CD8-positive, alpha-beta memory T cell (primary cell): Measurements from ENCODE around the gene VWA7. TPM values are rescaled to one million over a fixed set of nuclear protein-coding genes. Genes with fewer than 3 reads are reported as not detected.
"Not testable (repeated sequence)": the region's sequence is repeated elsewhere in the genome, so short reads cannot be mapped to it uniquely, and the experiment has no call there.

Experiments
- CTCF ChIA-PET: fragments of 350-600 bp; sonication (Branson Sonifier 250); formaldehyde crosslinking; loops from one replicate; lab custom pipeline; 2021; ENCODE audit warnings: antibody characterized with exemption; lab: Charles Lee
- POLR2A ChIA-PET: fragments of 350-600 bp; sonication (Branson Sonifier 250); formaldehyde crosslinking; loops from one replicate; lab custom pipeline; 2021; ENCODE audit warnings: antibody characterized with exemption; lab: Charles Lee
- DNase-seq, 5 donors: peaks; one replicate each; pipeline versions ENCODE4 v3.0.0 to v3.0.0-alpha.2; 2020 to 2022; ENCODE audit warnings: mixed read lengths in 1 of 5
- H3K27ac ChIP-seq: one replicate; pipeline ENCODE4 v1.7.0; 2013; ENCODE audit warnings: low read depth, mild to moderate bottlenecking, low read length, moderate library complexity
- H3K27me3 ChIP-seq: 2 replicates; pipeline ENCODE4 v1.7.0; 2013; ENCODE audit warnings: low read length, mild to moderate bottlenecking; ENCODE audit not compliant: insufficient read depth, poor library complexity, severe bottlenecking
- H3K36me3 ChIP-seq: 2 replicates; pipeline ENCODE4 v1.7.0; 2013; ENCODE audit warnings: mild to moderate bottlenecking, low read length, moderate library complexity; ENCODE audit not compliant: insufficient read depth
- H3K4me1 ChIP-seq: 2 replicates; pipeline ENCODE4 v1.7.0; 2013; ENCODE audit warnings: mild to moderate bottlenecking, low read length, moderate library complexity; ENCODE audit not compliant: insufficient read depth
- H3K4me3 ChIP-seq: 2 replicates; pipeline ENCODE4 v1.7.0; 2013; ENCODE audit warnings: mild to moderate bottlenecking, low read length
- H3K9me3 ChIP-seq: 2 replicates; pipeline ENCODE4 v1.7.0; 2013; ENCODE audit warnings: mild to moderate bottlenecking, low read length
- H3K27ac Mint-ChIP-seq, 8 donors: one replicate each; pipeline ENCODE4 v1.8.0; 2020 to 2021; ENCODE audit warnings: mixed read lengths in 8 of 8, mild to moderate bottlenecking in 6 of 8, inconsistent platforms in 3 of 8, moderate library complexity in 3 of 8
- H3K27me3 Mint-ChIP-seq, 2 donors: one replicate each; pipeline ENCODE4 v1.8.0; 2020 to 2021; ENCODE audit warnings: mixed read lengths in 2 of 2, mild to moderate bottlenecking in 1 of 2, moderate library complexity in 1 of 2
- H3K36me3 Mint-ChIP-seq, 3 donors: one replicate each; pipeline ENCODE4 v1.8.0; 2020 to 2021; ENCODE audit warnings: mixed read lengths in 3 of 3, inconsistent platforms in 1 of 3, mild to moderate bottlenecking in 1 of 3
- H3K4me1 Mint-ChIP-seq, 3 donors: one replicate each; pipeline ENCODE4 v1.8.0; 2020 to 2021; ENCODE audit warnings: mixed read lengths in 3 of 3, inconsistent platforms in 1 of 3, mild to moderate bottlenecking in 1 of 3
- H3K4me3 Mint-ChIP-seq, 7 donors: one replicate each; pipeline ENCODE4 v1.8.0; 2020 to 2021; ENCODE audit warnings: mixed read lengths in 7 of 7, mild to moderate bottlenecking in 6 of 7, moderate library complexity in 4 of 7, inconsistent platforms in 2 of 7
- H3K9me3 Mint-ChIP-seq, 5 donors: one replicate each; pipeline ENCODE4 v1.8.0; 2020 to 2022; ENCODE audit warnings: mixed read lengths in 5 of 5, mild to moderate bottlenecking in 3 of 5, moderate library complexity in 2 of 5, inconsistent platforms in 1 of 5
- polyA plus RNA-seq: library from polyadenylated mRNA; unstranded; fragments of 300-500 nt; fragmentation: Illumina TruSeq; gene quantifications from one replicate; pipeline ENCODE4 v1.2.3, GENCODE V29; 2021
- total RNA-seq, 2 experiments: library from RNA; stranded (reverse); gene quantifications; one replicate each; pipeline ENCODE4 v1.2.3, GENCODE V29; 2021

VWA7 gene
- total and polyA plus RNA-seq, 3 experiments from 2014 or later: 1.4 to 2.5 (median 1.7) TPM

GRCh38 chr6:31799781-31800180, 22.7 kb upstream of the VWA7 start:
- no peaks in the 10 kb centered on the region for H3K27me3 ChIP-seq
- no peak for DNase-seq
- no peak overlapping the region for H3K4me3 ChIP-seq
- POLR2A ChIA-PET: interaction anchor here (0.5 kb wide), 1 partner anchor 385 kb away, joined by 7 read pairs; no protein-coding TSS in a partner anchor
- CTCF ChIA-PET: interaction anchor here (2.0 to 2.8 kb wide), 3 partner anchors 18 to 70 kb away, joined by 5 to 9 read pairs (median 7); no protein-coding TSS in a partner anchor
- H3K27ac ChIP-seq: no peak overlapping the region
- peaks cover 32% of the 10 kb centered on the region for H3K4me1 ChIP-seq
- Mint-ChIP-seq H3K9me3 (no peaks in the 10 kb centered on the region), H3K36me3 (peaks cover 0 to 24% (median 2%) of the 10 kb centered on the region in 3 donors), H3K4me1 (peaks cover 18 to 45% (median 24%) of the 10 kb centered on the region in 3 donors), H3K27me3 (no peaks in the 10 kb centered on the region), H3K4me3 (no peak overlapping the region), H3K27ac (peak overlapping the region in 1 of 8 donors; percentile 10)
- peaks cover 4% of the 10 kb centered on the region for H3K36me3 ChIP-seq
- no peaks in the 10 kb centered on the region for H3K9me3 ChIP-seq

GRCh38 chr6:31797588-31797987, 20.5 kb upstream of the VWA7 start:
- peaks cover 46% of the 10 kb centered on the region for H3K4me1 ChIP-seq
- H3K27ac ChIP-seq: no peak overlapping the region
- H3K36me3 ChIP-seq: no peaks in the 10 kb centered on the region
- no peaks in the 10 kb centered on the region for H3K9me3 Mint-ChIP-seq
- no peaks in the 10 kb centered on the region for H3K27me3 ChIP-seq
- H3K36me3 Mint-ChIP-seq: peaks cover 0 to 20% (median 2%) of the 10 kb centered on the region in 3 donors
- no peaks in the 10 kb centered on the region for H3K9me3 ChIP-seq
- peak overlapping the region; percentile 52 to 87 (median 69) for H3K4me3 Mint-ChIP-seq
- CTCF ChIA-PET: interaction anchor here (1.6 to 3.5 kb wide), 4 partner anchors 8 to 28 kb away, joined by 3 to 21 read pairs (median 10); partner anchors contain the start of gene LSM2
- H3K4me3 ChIP-seq: peak overlapping the region; percentile 41
- peak overlapping the region; percentile 85 to 95 (median 93) for H3K27ac Mint-ChIP-seq
- H3K27me3 Mint-ChIP-seq: no peaks in the 10 kb centered on the region
- DNase-seq: peak in 2 of 5 donors; percentile 14 to 39
- POLR2A ChIA-PET: no interaction called here
- H3K4me1 Mint-ChIP-seq: peaks cover 29 to 50% (median 35%) of the 10 kb centered on the region in 3 donors

- Histone ChIP-seq H3K9me3 (no peaks in the 10 kb centered on the region), H3K27ac (no peak overlapping the region), H3K27me3 (no peaks in the 10 kb centered on the region), H3K4me1 (peaks cover 46% of the 10 kb centered on the region), H3K36me3 (no peaks in the 10 kb centered on the region), H3K4me3 (no peak overlapping the region)
- Mint-ChIP-seq H3K27me3 (no peaks in the 10 kb centered on the region), H3K27ac (peak overlapping the region; percentile 85 to 99 (median 94)), H3K9me3 (no peaks in the 10 kb centered on the region), H3K4me3 (peak overlapping the region; percentile 49 to 97 (median 63)), H3K4me1 (peaks cover 32 to 54% (median 35%) of the 10 kb centered on the region in 3 donors), H3K36me3 (peaks cover 0 to 24% (median 2%) of the 10 kb centered on the region in 3 donors)
- DNase-seq: no peak
- ChIA-PET POLR2A (interaction anchor here (1.3 to 1.5 kb wide), 2 partner anchors 18 to 21 kb away, joined by 3 to 8 read pairs; partner anchors contain the start of genes HSPA1A and HSPA1L), CTCF (interaction anchor here (1.2 to 3.5 kb wide), 6 partner anchors 10 to 34 kb away, joined by 4 to 21 read pairs (median 10); partner anchors contain the start of gene LSM2)
Measured at GRCh38 chr6:31796993-31797385, 19.9 kb upstream of the VWA7 start.

DNA sequence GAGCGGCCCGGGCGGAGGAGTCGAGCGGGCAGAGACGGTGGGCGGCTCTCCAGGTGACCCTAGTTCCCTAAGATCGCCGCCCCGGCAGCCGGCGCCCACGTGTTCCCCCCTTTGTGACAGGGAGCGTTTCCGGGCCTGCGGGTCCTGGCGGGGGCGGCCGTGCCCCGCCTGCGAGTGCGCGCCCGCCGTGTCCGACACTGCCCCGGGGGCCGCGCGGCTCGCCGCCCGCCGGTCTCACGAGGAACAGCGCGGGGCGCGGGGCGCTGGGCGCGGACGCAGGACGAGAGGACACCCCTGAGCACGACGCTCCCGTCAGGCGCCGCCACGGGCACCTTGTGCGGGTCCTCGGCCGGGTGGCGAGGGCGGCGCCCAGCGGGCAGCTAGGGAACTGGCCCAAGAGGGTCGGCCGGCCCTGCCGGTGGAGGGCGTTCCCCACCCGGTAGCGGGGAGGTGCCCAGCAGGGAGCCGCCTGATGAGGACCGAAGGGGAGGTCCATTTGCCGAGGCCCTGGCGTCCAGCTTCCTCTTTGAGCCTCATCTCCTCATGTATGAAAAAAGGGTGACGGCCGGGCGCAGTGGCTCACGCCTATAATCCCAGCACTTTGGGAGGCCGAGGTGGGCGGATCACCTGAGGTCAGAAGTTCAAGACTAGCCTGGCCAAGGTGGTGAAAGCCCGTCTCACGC, 18.6 kb upstream of the VWA7 start, which contains the start of gene VARS1:
VARS1 (minus strand) TSS at position 137 of the 683 bp plus-strand sequence. CDS start 535 bp downstream, outside the sequence.
- Histone ChIP-seq H3K36me3 (peaks cover 2% of the 10 kb centered on the region), H3K4me1 (peaks cover 46% of the 10 kb centered on the region), H3K4me3 (peak within 1 kb of the TSS; percentile 82), H3K27me3 (no peaks in the 10 kb centered on the region), H3K9me3 (no peaks in the 10 kb centered on the region), H3K27ac (peak within 1 kb of the TSS; percentile 87)
- ChIA-PET CTCF (interaction anchor here (0.7 to 3.5 kb wide), 12 partner anchors 11 to 144 kb away, joined by 3 to 21 read pairs (median 6); partner anchors contain the start of genes DDAH2, LSM2 and MSH5), POLR2A (interaction anchor here (0.6 to 1.8 kb wide), 11 partner anchors 11 to 396 kb away, joined by 3 to 18 read pairs (median 4); partner anchors contain the start of genes ABHD16A, HSPA1A, HSPA1B and HSPA1L)
- Mint-ChIP-seq H3K9me3 (no peaks in the 10 kb centered on the region), H3K4me1 (peaks cover 34 to 59% (median 40%) of the 10 kb centered on the region in 3 donors), H3K4me3 (peak within 1 kb of the TSS; percentile 89 to 99 (median 94)), H3K36me3 (peaks cover under 1 to 24% (median 2%) of the 10 kb centered on the region in 3 donors), H3K27me3 (no peaks in the 10 kb centered on the region), H3K27ac (peak within 1 kb of the TSS; percentile 85 to 99 (median 98))
- DNase-seq: peak; percentile 77 to 90 (median 84)

- no peak for DNase-seq
- Histone ChIP-seq H3K36me3 (peaks cover 4% of the 10 kb centered on the region), H3K4me1 (peaks cover 46% of the 10 kb centered on the region), H3K27ac (peak overlapping the region; percentile 87), H3K4me3 (peak overlapping the region; percentile 82), H3K27me3 (no peaks in the 10 kb centered on the region), H3K9me3 (no peaks in the 10 kb centered on the region)
- peaks cover 36 to 62% (median 40%) of the 10 kb centered on the region in 3 donors for H3K4me1 Mint-ChIP-seq
- POLR2A ChIA-PET: interaction anchor here (0.6 to 1.8 kb wide), 7 partner anchors 12 to 395 kb away, joined by 3 to 18 read pairs (median 4); partner anchors contain the start of genes ABHD16A, HSPA1B and LSM2
- no peaks in the 10 kb centered on the region for H3K27me3 Mint-ChIP-seq
- peak overlapping the region; percentile 89 to 99 (median 94) for H3K4me3 Mint-ChIP-seq
- peaks cover 3 to 28% (median 5%) of the 10 kb centered on the region in 3 donors for H3K36me3 Mint-ChIP-seq
- CTCF ChIA-PET: interaction anchor here (0.9 to 3.5 kb wide), 8 partner anchors 10 to 66 kb away, joined by 3 to 21 read pairs (median 12); partner anchors contain the start of genes DDAH2, LSM2 and MSH5
- no peaks in the 10 kb centered on the region for H3K9me3 Mint-ChIP-seq
- H3K27ac Mint-ChIP-seq: peak overlapping the region; percentile 65 to 99 (median 98)
Measured at GRCh38 chr6:31794866-31795615, 17.9 kb upstream of the VWA7 start.

GRCh38 chr6:31794294-31794865, 17.3 kb upstream of the VWA7 start:
- Histone ChIP-seq H3K9me3 (no peaks in the 10 kb centered on the region), H3K27ac (peak overlapping the region; percentile 87), H3K36me3 (peaks cover 4% of the 10 kb centered on the region), H3K27me3 (no peaks in the 10 kb centered on the region), H3K4me3 (peak overlapping the region; percentile 82), H3K4me1 (peaks cover 46% of the 10 kb centered on the region)
- peak overlapping the region; percentile 65 to 96 (median 88) for H3K27ac Mint-ChIP-seq
- peaks cover 3 to 31% (median 5%) of the 10 kb centered on the region in 3 donors for H3K36me3 Mint-ChIP-seq
- no peaks in the 10 kb centered on the region for H3K27me3 Mint-ChIP-seq
- POLR2A ChIA-PET: interaction anchor here (0.7 to 1.8 kb wide), 2 partner anchors 12 to 64 kb away, joined by 4 to 18 read pairs; partner anchors contain the start of gene LSM2
- peaks cover 38 to 62% (median 40%) of the 10 kb centered on the region in 3 donors for H3K4me1 Mint-ChIP-seq
- CTCF ChIA-PET: interaction anchor here (0.9 to 3.5 kb wide), 5 partner anchors 9 to 55 kb away, joined by 3 to 21 read pairs (median 13); partner anchors contain the start of genes LSM2 and MSH5
- DNase-seq: no peak
- no peaks in the 10 kb centered on the region for H3K9me3 Mint-ChIP-seq
- peak overlapping the region; percentile 62 to 97 (median 94) for H3K4me3 Mint-ChIP-seq

GRCh38 chr6:31793927-31794245, 16.8 kb upstream of the VWA7 start:
- Mint-ChIP-seq H3K36me3 (peaks cover 3 to 35% (median 5%) of the 10 kb centered on the region in 3 donors), H3K4me1 (peaks cover 38 to 60% (median 40%) of the 10 kb centered on the region in 3 donors), H3K4me3 (peak overlapping the region; percentile 72 to 97 (median 94)), H3K27ac (peak overlapping the region; percentile 65 to 96 (median 88))
- H3K9me3 ChIP-seq, H3K9me3 Mint-ChIP-seq, H3K36me3 ChIP-seq, DNase-seq, H3K27me3 ChIP-seq, POLR2A ChIA-PET, H3K27me3 Mint-ChIP-seq: not testable (repeated sequence)
- CTCF ChIA-PET: interaction anchor here (1.5 kb wide), 1 partner anchor 24 kb away, joined by 4 read pairs; no protein-coding TSS in a partner anchor
- Histone ChIP-seq H3K4me3 (peak overlapping the region; percentile 82), H3K4me1 (peaks cover 46% of the 10 kb centered on the region), H3K27ac (peak overlapping the region; percentile 87)
